Liver (tissue), 9 donors: ENCODE results near the gene ARID3A. TPM values are rescaled to one million over a fixed set of nuclear protein-coding genes. Genes with fewer than 3 reads are reported as not detected.

Source experiments
- DNase-seq: peaks from one replicate; pipeline ENCODE4 v3.0.0-alpha.2; 2017; ENCODE audit warnings: low spot score
- H3K27ac ChIP-seq, 2 donors: one replicate each; pipeline ENCODE4 v1.7.0; 2013; ENCODE audit warnings: inconsistent platforms in 2 of 2, low read length in 2 of 2, control low read depth in 1 of 2, low read depth in 1 of 2, mild to moderate bottlenecking in 1 of 2
- H3K27me3 ChIP-seq, 4 donors: one replicate each; pipeline versions ENCODE4 v1.6.1 to v1.7.0; 2013; ENCODE audit warnings: low read length in 3 of 4, inconsistent platforms in 1 of 4, mild to moderate bottlenecking in 1 of 4, moderate library complexity in 1 of 4; ENCODE audit not compliant: control insufficient read depth in 4 of 4, insufficient read depth in 4 of 4
- H3K36me3 ChIP-seq, 4 donors: one replicate each; pipeline versions ENCODE4 v1.6.1 to v1.7.0; 2013; ENCODE audit warnings: low read length in 3 of 4, mild to moderate bottlenecking in 3 of 4, low read depth in 1 of 4, moderate library complexity in 1 of 4; ENCODE audit not compliant: control insufficient read depth in 4 of 4, insufficient read depth in 3 of 4
- H3K4me1 ChIP-seq, 4 donors: one replicate each; pipeline versions ENCODE4 v1.6.1 to v1.7.0; 2013; ENCODE audit warnings: low read length in 3 of 4, mild to moderate bottlenecking in 3 of 4, moderate library complexity in 1 of 4; ENCODE audit not compliant: control insufficient read depth in 4 of 4, insufficient read depth in 4 of 4
- H3K4me3 ChIP-seq, 3 donors: one replicate each; pipeline versions ENCODE4 v1.6.1 to v1.7.0; 2013; ENCODE audit warnings: low read length in 3 of 3, control low read depth in 1 of 3, low read depth in 1 of 3, mild to moderate bottlenecking in 1 of 3
- H3K9ac ChIP-seq, 2 donors: one replicate each; pipeline ENCODE4 v1.7.0; 2013; ENCODE audit warnings: low read length in 2 of 2, mild to moderate bottlenecking in 2 of 2, moderate library complexity in 2 of 2, control low read depth in 1 of 2, low read depth in 1 of 2
- H3K9me3 ChIP-seq, 4 donors: one replicate each; pipeline versions ENCODE4 v1.6.1 to v1.7.0; 2013; ENCODE audit warnings: low read length in 3 of 4; ENCODE audit not compliant: control insufficient read depth in 4 of 4
- EGR1 ChIP-seq, 2 donors: IDR thresholded peaks; 2 replicates each; pipeline ENCODE4 v1.6.1; 2016 to 2018; ENCODE audit warnings: antibody characterized with exemption in 2 of 2, low read depth in 2 of 2
- FOXA1 ChIP-seq: IDR thresholded peaks from 2 replicates; pipeline ENCODE4 v1.6.1; 2016; ENCODE audit warnings: antibody characterized with exemption
- FOXA2 ChIP-seq: IDR thresholded peaks from 2 replicates; pipeline ENCODE4 v1.6.1; 2016; ENCODE audit warnings: antibody characterized with exemption
- GABPA ChIP-seq, 2 donors: IDR thresholded peaks in 1 of 2; conservative IDR thresholded peaks in 1 of 2; 2 replicates each; pipeline ENCODE4 v1.6.1; 2016; ENCODE audit warnings: antibody characterized with exemption in 2 of 2, mild to moderate bottlenecking in 1 of 2, moderate library complexity in 1 of 2
- HNF4A ChIP-seq, 2 donors: conservative IDR thresholded peaks; 2 replicates each; pipeline ENCODE4 v1.6.1; 2016; ENCODE audit warnings: antibody characterized with exemption in 2 of 2, mild to moderate bottlenecking in 2 of 2
- HNF4G ChIP-seq: IDR thresholded peaks from 2 replicates; pipeline ENCODE4 v1.6.1; 2016; ENCODE audit warnings: antibody characterized with exemption
- JUND ChIP-seq, 2 donors: IDR thresholded peaks; 2 replicates each; pipeline ENCODE4 v1.6.1; 2016; ENCODE audit warnings: antibody characterized with exemption in 2 of 2
- NR2F2 ChIP-seq: IDR thresholded peaks from 2 replicates; pipeline ENCODE4 v1.6.1; 2016; ENCODE audit warnings: antibody characterized with exemption
- RAD21 ChIP-seq, 2 donors: IDR thresholded peaks; 2 replicates each; pipeline ENCODE4 v1.6.1; 2016; ENCODE audit warnings: antibody characterized with exemption in 2 of 2, mild to moderate bottlenecking in 2 of 2
- SP1 ChIP-seq: IDR thresholded peaks from 2 replicates; pipeline ENCODE4 v1.6.1; 2018; ENCODE audit warnings: antibody characterized with exemption, mild to moderate bottlenecking
- TAF1 ChIP-seq: conservative IDR thresholded peaks from 2 replicates; pipeline ENCODE4 v1.6.1; 2016; ENCODE audit warnings: antibody characterized with exemption, mild to moderate bottlenecking
- YY1 ChIP-seq: IDR thresholded peaks from 2 replicates; pipeline ENCODE4 v1.6.1; 2016; ENCODE audit warnings: antibody characterized with exemption, mild to moderate bottlenecking
- WGBS: extraction: QIAGEN DNeasy Blood & Tissue Kit; methylation state at CpG from one replicate; pipeline ENCODE4 v1.1.7; 2013; 5-methylcytosine and 5-hydroxymethylcytosine counted together
- polyA plus RNA-seq, 2 donors: library from polyadenylated mRNA; stranded (reverse) in 1 of 2; unstranded in 1 of 2; fragments of 200-250 nt in 1 of 2; fragments of >200 nt in 1 of 2; fragmentation: Nextera tagmentation in 1 of 2; extraction: Ambion mirVana in 1 of 2; gene quantifications; one replicate each; pipeline versions ENCODE4 v1.2.1 to v1.2.3, GENCODE V29; 2013 to 2015
- total RNA-seq, 2 donors: library from RNA; depleted of rRNA; stranded (reverse); fragments of >200 nt; gene quantifications; one replicate each; pipeline ENCODE4 v1.2.3, GENCODE V29; 2014
- TF ChIP-seq, protein P1 (sequence below): IDR thresholded peaks from 2 replicates; pipeline ENCODE4 v1.6.1; 2016; ENCODE audit warnings: antibody characterized with exemption, mild to moderate bottlenecking
- TF ChIP-seq, protein P2 (sequence below): IDR thresholded peaks from 2 replicates; pipeline ENCODE4 v1.6.1; 2016; ENCODE audit warnings: antibody characterized with exemption
- TF ChIP-seq, protein P3 (sequence below): fragments of 150-350 bp; IDR thresholded peaks from 2 replicates; pipeline ENCODE4 v1.5.1; 2017; ENCODE audit warnings: improper control_type of control experiment, low read depth, low read length; ENCODE audit not compliant: missing input control
- TF ChIP-seq, protein P4 (sequence below): IDR thresholded peaks from 2 replicates; pipeline ENCODE4 v1.6.1; 2016; ENCODE audit warnings: antibody characterized with exemption
- TF ChIP-seq, protein P5 (sequence below): IDR thresholded peaks from 2 replicates; pipeline ENCODE4 v1.6.1; 2016; ENCODE audit warnings: antibody characterized with exemption
- donor health status: healthy.
- donor health status: healthy.
- donor health status: healthy.
- donor health status: healthy.
- donor health status: healthy.

ARID3A gene
- total and polyA plus RNA-seq, 4 donors, result 0.74 to 42.4 (median 3.1) TPM

DNA sequence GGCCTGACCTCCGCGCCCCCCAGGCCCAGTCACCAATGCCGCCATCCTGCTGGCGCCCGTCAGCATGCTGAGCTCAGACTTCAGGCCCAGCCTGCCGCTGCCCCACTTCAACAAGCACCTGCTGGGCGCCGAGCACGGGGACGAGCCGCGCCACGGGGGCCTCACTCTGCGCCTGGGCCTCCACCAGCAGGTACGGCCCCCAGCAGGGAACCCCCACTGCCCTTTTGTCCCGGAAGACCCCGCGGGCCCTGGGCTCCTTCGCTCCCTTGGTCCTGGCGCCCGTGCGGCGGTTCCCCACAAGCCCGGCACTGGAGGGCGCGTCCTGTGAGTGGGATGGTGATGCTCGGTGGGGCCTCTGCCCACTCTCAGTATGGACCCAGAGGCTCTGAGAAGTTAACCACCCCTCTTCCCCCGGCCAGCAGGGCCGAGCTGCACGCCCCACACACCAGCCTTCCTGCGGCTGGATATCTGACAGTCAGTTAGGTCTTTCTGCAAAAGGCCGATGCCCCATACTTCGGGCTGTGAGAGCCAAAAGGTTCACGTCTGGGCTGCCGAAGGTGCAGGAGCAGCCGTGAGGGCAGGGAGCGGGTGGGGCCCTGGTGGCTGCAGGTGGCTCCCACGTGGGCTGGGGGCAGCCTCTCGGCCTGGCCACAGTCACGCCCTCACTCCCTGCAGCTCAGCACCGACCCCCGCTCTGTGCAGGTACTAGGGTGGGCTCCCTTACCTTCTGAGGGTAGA is 66.3 kb downstream of the ARID3A start:
- Histone ChIP-seq H3K4me3 (no peak overlapping the region), H3K9me3 (no peaks in the 10 kb centered on the region), H3K4me1 (peaks cover 23 to 39% (median 31%) of the 10 kb centered on the region in 4 donors), H3K36me3 (peaks cover 0 to 8% (median 3%) of the 10 kb centered on the region in 4 donors), H3K27me3 (no peaks in the 10 kb centered on the region), H3K27ac (no peak overlapping the region), H3K9ac (no peak overlapping the region)
- DNase-seq, result no peak
- no peak for TF ChIP-seq SP1
- no peak for TF ChIP-seq YY1
- TF ChIP-seq, protein P1, sequence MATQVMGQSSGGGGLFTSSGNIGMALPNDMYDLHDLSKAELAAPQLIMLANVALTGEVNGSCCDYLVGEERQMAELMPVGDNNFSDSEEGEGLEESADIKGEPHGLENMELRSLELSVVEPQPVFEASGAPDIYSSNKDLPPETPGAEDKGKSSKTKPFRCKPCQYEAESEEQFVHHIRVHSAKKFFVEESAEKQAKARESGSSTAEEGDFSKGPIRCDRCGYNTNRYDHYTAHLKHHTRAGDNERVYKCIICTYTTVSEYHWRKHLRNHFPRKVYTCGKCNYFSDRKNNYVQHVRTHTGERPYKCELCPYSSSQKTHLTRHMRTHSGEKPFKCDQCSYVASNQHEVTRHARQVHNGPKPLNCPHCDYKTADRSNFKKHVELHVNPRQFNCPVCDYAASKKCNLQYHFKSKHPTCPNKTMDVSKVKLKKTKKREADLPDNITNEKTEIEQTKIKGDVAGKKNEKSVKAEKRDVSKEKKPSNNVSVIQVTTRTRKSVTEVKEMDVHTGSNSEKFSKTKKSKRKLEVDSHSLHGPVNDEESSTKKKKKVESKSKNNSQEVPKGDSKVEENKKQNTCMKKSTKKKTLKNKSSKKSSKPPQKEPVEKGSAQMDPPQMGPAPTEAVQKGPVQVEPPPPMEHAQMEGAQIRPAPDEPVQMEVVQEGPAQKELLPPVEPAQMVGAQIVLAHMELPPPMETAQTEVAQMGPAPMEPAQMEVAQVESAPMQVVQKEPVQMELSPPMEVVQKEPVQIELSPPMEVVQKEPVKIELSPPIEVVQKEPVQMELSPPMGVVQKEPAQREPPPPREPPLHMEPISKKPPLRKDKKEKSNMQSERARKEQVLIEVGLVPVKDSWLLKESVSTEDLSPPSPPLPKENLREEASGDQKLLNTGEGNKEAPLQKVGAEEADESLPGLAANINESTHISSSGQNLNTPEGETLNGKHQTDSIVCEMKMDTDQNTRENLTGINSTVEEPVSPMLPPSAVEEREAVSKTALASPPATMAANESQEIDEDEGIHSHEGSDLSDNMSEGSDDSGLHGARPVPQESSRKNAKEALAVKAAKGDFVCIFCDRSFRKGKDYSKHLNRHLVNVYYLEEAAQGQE, result no peak
- TF ChIP-seq, protein P2, sequence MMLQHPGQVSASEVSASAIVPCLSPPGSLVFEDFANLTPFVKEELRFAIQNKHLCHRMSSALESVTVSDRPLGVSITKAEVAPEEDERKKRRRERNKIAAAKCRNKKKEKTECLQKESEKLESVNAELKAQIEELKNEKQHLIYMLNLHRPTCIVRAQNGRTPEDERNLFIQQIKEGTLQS, result no peak
- TF ChIP-seq GABPA (IDR thresholded peaks at IDR 0.05 in 1 of 2, conservative IDR thresholded peaks at IDR 0.05 in 1 of 2), result no peak
- TF ChIP-seq FOXA2, result no peak
- 94% methylated on average over 42 of the region's 42 CpGs for WGBS

DNA sequence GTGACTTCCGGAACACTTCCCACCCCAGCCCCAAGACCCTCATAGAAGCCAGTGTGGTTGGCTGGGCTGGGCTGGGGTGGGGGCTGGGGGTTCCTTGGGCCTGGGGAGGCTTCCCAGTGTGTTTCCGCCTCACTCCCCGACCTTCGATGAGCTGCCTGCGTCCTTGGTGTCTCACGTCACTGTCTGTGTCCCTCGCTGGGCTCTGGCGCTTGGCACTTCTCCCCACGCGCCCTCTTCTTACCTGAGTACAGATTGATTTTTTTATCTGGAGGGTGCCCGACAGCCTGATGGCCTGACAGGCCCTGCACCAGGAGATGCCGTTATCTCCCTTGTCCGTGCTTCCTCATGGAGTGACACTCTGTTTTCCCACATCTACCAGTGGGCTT is 66.8 kb downstream of the ARID3A start:
- Histone ChIP-seq H3K27me3 (no peaks in the 10 kb centered on the region), H3K27ac (peak overlapping the region; percentile 35 to 64), H3K36me3 (peaks cover 0 to 8% (median 2%) of the 10 kb centered on the region in 4 donors), H3K9ac (no peak overlapping the region), H3K4me1 (peaks cover 23 to 39% (median 31%) of the 10 kb centered on the region in 4 donors), H3K9me3 (no peaks in the 10 kb centered on the region), H3K4me3 (no peak overlapping the region)
- TF ChIP-seq YY1 (no peak), TAF1 (no peak), NR2F2 (no peak), EGR1 (IDR thresholded peaks at IDR 0.05; ENCODE audit: low read depth in 2 of 2) (no peak), HNF4A (conservative IDR thresholded peaks at IDR 0.05) (no peak), FOXA1 (no peak), SP1 (no peak), JUND (IDR thresholded peaks at IDR 0.05) (no peak), HNF4G (no peak), RAD21 (IDR thresholded peaks at IDR 0.05) (no peak), FOXA2 (no peak), GABPA (IDR thresholded peaks at IDR 0.05 in 1 of 2, conservative IDR thresholded peaks at IDR 0.05 in 1 of 2) (no peak)
- TF ChIP-seq, protein P3, sequence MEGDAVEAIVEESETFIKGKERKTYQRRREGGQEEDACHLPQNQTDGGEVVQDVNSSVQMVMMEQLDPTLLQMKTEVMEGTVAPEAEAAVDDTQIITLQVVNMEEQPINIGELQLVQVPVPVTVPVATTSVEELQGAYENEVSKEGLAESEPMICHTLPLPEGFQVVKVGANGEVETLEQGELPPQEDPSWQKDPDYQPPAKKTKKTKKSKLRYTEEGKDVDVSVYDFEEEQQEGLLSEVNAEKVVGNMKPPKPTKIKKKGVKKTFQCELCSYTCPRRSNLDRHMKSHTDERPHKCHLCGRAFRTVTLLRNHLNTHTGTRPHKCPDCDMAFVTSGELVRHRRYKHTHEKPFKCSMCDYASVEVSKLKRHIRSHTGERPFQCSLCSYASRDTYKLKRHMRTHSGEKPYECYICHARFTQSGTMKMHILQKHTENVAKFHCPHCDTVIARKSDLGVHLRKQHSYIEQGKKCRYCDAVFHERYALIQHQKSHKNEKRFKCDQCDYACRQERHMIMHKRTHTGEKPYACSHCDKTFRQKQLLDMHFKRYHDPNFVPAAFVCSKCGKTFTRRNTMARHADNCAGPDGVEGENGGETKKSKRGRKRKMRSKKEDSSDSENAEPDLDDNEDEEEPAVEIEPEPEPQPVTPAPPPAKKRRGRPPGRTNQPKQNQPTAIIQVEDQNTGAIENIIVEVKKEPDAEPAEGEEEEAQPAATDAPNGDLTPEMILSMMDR, result no peak
- TF ChIP-seq, protein P4, sequence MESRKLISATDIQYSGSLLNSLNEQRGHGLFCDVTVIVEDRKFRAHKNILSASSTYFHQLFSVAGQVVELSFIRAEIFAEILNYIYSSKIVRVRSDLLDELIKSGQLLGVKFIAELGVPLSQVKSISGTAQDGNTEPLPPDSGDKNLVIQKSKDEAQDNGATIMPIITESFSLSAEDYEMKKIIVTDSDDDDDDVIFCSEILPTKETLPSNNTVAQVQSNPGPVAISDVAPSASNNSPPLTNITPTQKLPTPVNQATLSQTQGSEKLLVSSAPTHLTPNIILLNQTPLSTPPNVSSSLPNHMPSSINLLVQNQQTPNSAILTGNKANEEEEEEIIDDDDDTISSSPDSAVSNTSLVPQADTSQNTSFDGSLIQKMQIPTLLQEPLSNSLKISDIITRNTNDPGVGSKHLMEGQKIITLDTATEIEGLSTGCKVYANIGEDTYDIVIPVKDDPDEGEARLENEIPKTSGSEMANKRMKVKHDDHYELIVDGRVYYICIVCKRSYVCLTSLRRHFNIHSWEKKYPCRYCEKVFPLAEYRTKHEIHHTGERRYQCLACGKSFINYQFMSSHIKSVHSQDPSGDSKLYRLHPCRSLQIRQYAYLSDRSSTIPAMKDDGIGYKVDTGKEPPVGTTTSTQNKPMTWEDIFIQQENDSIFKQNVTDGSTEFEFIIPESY, result no peak
- TF ChIP-seq, protein P2, result no peak
- TF ChIP-seq, protein P5, sequence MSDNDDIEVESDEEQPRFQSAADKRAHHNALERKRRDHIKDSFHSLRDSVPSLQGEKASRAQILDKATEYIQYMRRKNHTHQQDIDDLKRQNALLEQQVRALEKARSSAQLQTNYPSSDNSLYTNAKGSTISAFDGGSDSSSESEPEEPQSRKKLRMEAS, result no peak
- whole genome bisulfite sequencing, result 61% methylated on average over 13 of the region's 13 CpGs
- DNase-seq, result no peak
